CD4-positive, alpha-beta T cell (primary cell): ENCODE measurements around the gene ZNF24. TPM values are rescaled to one million over a fixed set of nuclear protein-coding genes. Genes with fewer than 3 reads are reported as not detected.

Experiments
- ATAC-seq: fragments of 200-7000 bp; cut with Tn5 transposase; one replicate; pipeline ENCODE4 v1.10.0; 2022; ENCODE audit warnings: mild to moderate bottlenecking; ENCODE audit not compliant: poor library complexity
- CTCF ChIA-PET: fragments of 350-600 bp; sonication (Branson Sonifier 250); formaldehyde crosslinking; loops from one replicate; lab custom pipeline; 2021; ENCODE audit warnings: antibody characterized with exemption, inconsistent platforms; lab: Charles Lee
- POLR2A ChIA-PET: fragments of 350-600 bp; sonication (Branson Sonifier 250); formaldehyde crosslinking; loops from one replicate; lab custom pipeline; 2021; ENCODE audit warnings: antibody characterized with exemption, inconsistent platforms; lab: Charles Lee
- DNase-seq, 14 experiments: peaks; one replicate each; pipeline ENCODE4 v3.0.0-alpha.2; 2013 to 2020; ENCODE audit warnings: mixed read lengths in 2 of 14
- H3K27ac ChIP-seq, 2 donors: one replicate each; pipeline versions ENCODE4 v1.5.1 to v1.7.0; 2013; ENCODE audit warnings: low read length in 2 of 2, low read depth in 1 of 2, mild to moderate bottlenecking in 1 of 2
- H3K27me3 ChIP-seq, 2 experiments: 1 replicate in 1 of 2; 2 replicates in 1 of 2; pipeline versions ENCODE4 v1.6.1 to v1.7.0; 2013; ENCODE audit warnings: low read length in 2 of 2, control low read depth in 1 of 2, mild to moderate bottlenecking in 1 of 2, moderate library complexity in 1 of 2; ENCODE audit not compliant: insufficient read depth in 2 of 2, control insufficient read depth in 1 of 2
- H3K36me3 ChIP-seq: one replicate; pipeline ENCODE4 v1.6.1; 2013; ENCODE audit warnings: low read length, control low read depth; ENCODE audit not compliant: insufficient read depth
- H3K4me1 ChIP-seq: one replicate; pipeline ENCODE4 v1.6.1; 2013; ENCODE audit warnings: low read length, control low read depth; ENCODE audit not compliant: insufficient read depth
- H3K4me3 ChIP-seq: one replicate; pipeline ENCODE4 v1.5.1; 2013; ENCODE audit warnings: mild to moderate bottlenecking, low read length, moderate library complexity
- H3K9me3 ChIP-seq, 2 experiments: 1 replicate in 1 of 2; 2 replicates in 1 of 2; pipeline versions ENCODE4 v1.6.1 to v1.7.0; 2013; ENCODE audit warnings: low read length in 2 of 2, mild to moderate bottlenecking in 2 of 2, control low read depth in 1 of 2, moderate library complexity in 1 of 2; ENCODE audit not compliant: control insufficient read depth in 1 of 2, insufficient read depth in 1 of 2
- H3K27ac Mint-ChIP-seq: one replicate; pipeline ENCODE4 v1.8.0; 2020; ENCODE audit warnings: mixed read lengths
- H3K27me3 Mint-ChIP-seq: one replicate; pipeline ENCODE4 v1.8.0; 2021; ENCODE audit warnings: mixed read lengths
- H3K36me3 Mint-ChIP-seq: one replicate; pipeline ENCODE4 v1.8.0; 2021; ENCODE audit warnings: low read depth, mixed read lengths
- H3K4me1 Mint-ChIP-seq: one replicate; pipeline ENCODE4 v1.8.0; 2021; ENCODE audit warnings: low read depth, mixed read lengths
- H3K4me3 Mint-ChIP-seq: one replicate; pipeline ENCODE4 v1.8.0; 2020; ENCODE audit warnings: mild to moderate bottlenecking, mixed read lengths
- H3K9me3 Mint-ChIP-seq: one replicate; pipeline ENCODE4 v1.8.0; 2020; ENCODE audit warnings: mixed read lengths
- CTCF ChIP-seq: fragments of 200-600 bp; IDR thresholded peaks from one replicate; pipeline ENCODE4 v1.8.0; 2022; ENCODE audit warnings: antibody characterized with exemption, mild to moderate bottlenecking
- intact Hi-C, 2 experiments: fragments of 100-400 bp; cut with DNase I in 1 of 2; cut with micrococcal nuclease in 1 of 2; formaldehyde crosslinking; loops; one replicate each; pipeline versions ENCODE4 v1.15.1 to v1.9.0; 2023 to 2025; cut with DNase I, micrococcal nuclease
- total RNA-seq, 174 experiments: library from RNA in 2 of 174; stranded (reverse) in 2 of 174; gene quantifications; one replicate each; pipeline ENCODE4 v1.2.3 and lab custom pipeline; 2021 to 2026

The ZNF24 gene
- total RNA-seq, 2 experiments from 2014 or later = 65.9 to 68.3 TPM

DNA sequence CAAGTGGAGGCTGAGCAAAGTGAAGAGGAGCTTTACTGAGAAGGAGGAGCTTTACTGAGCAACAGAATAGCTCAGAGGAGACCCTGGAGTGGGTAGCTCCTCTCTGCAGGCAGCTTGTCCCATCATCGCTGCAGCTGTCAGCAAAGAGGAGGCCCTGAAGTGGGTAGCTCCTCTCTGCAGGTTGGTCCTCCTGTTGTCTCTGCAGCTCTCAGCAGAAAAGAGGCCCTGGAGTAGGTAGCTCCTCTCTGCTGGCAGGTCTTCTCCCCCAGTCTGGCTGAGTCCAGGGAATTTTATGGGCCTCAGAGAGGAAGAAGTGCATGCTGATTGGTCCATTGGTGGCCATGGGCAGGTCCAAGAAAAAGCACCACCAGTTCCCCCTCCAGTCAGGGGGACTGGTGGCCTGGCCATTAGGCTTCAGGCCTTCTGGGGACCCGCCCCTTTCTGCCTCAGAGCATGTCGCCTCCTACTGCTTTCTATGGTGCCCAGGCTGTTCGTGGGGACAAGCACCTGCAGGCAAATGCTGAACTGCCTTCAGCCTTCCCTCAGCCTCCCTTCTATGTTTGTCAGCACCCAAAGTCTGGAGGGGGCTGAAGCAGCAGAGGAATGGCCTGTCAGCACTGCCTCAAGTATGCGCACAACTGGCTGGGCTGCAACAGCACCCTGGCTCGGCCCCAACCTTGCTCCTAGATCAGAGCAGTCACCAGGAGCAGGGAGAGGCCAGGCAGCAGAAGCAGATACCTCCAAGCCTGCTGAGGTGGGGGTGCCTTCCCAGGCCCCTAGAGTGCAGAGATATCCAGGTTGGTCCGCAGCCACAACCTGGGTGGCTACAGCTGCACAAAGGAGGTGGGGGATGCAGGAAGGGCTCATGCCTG lies 60.1 kb downstream of the ZNF24 start:
- Mint-ChIP-seq H3K9me3 (no peaks in the 10 kb centered on the region), H3K4me3 (no peak overlapping the region), H3K36me3 (peaks cover 29% of the 10 kb centered on the region), H3K4me1 (peaks cover 28% of the 10 kb centered on the region), H3K27ac (no peak overlapping the region), H3K27me3 (no peaks in the 10 kb centered on the region)
- Histone ChIP-seq H3K4me1 (peaks cover 5% of the 10 kb centered on the region), H3K27ac (no peak overlapping the region), H3K9me3 (peaks cover 0 to 18% of the 10 kb centered on the region in 2 experiments), H3K27me3 (no peaks in the 10 kb centered on the region), H3K36me3 (peaks cover 13% of the 10 kb centered on the region), H3K4me3 (no peak overlapping the region)
- TF ChIP-seq CTCF = no peak
- intact Hi-C loops = no loop called here
- ATAC-seq (no peak), DNase-seq (no peak)
- ChIA-PET CTCF (no interaction called here), POLR2A (no interaction called here)

- no peak overlapping the region for H3K4me3 ChIP-seq
- DNase-seq (no peak), ATAC-seq (no peak)
- CTCF ChIA-PET = no interaction called here
- H3K4me3 Mint-ChIP-seq = no peak overlapping the region
- H3K36me3 Mint-ChIP-seq = peaks cover 29% of the 10 kb centered on the region
- H3K4me1 Mint-ChIP-seq = peaks cover 15% of the 10 kb centered on the region
- no peak for TF ChIP-seq CTCF
- H3K36me3 ChIP-seq = peaks cover 13% of the 10 kb centered on the region
- no peaks in the 10 kb centered on the region for H3K4me1 ChIP-seq
- no peaks in the 10 kb centered on the region for H3K9me3 Mint-ChIP-seq
- no peaks in the 10 kb centered on the region for H3K27me3 ChIP-seq
- POLR2A ChIA-PET = no interaction called here
- no peak overlapping the region for H3K27ac Mint-ChIP-seq
- intact Hi-C loops = no loop called here
- no peak overlapping the region for H3K27ac ChIP-seq
- no peaks in the 10 kb centered on the region for H3K27me3 Mint-ChIP-seq
- H3K9me3 ChIP-seq = peaks cover 0 to 18% of the 10 kb centered on the region in 2 experiments
Observed at GRCh38 chr18:35282353-35282752, 61.9 kb downstream of the ZNF24 start.

Other genes starting within 250 kb of the ZNF24 start
- gene ZNF397, start 103.4 kb downstream of the ZNF24 start, total RNA-seq = 10 to 100 TPM in 1 of 2 experiments, 1 to 10 TPM in 1; 7.6 to 10.0 TPM
- gene ZSCAN30, start 54.2 kb downstream of the ZNF24 start, total RNA-seq = 10 to 100 TPM in 1 of 2 experiments, 1 to 10 TPM in 1; 9.6 to 11.6 TPM
- under 1 TPM; 0.25 to 0.28 TPM for gene ZNF396, start 32.9 kb upstream of the ZNF24 start, total RNA-seq
- gene INO80C, start 153.5 kb upstream of the ZNF24 start, total RNA-seq = 10 to 100 TPM; 13.0 to 16.0 TPM
- gene GALNT1, start 237.3 kb upstream of the ZNF24 start, total RNA-seq = 10 to 100 TPM; 16.1 to 17.9 TPM